HEK293 (cell line): ENCODE data around the gene CEP83.

ENCODE experiments used
- CTCF ChIA-PET: fragments of 350-600 bp; formaldehyde crosslinking; extraction: SDS; loops from one replicate; lab custom pipeline; 2021; ENCODE audit warnings: antibody characterized with exemption; lab: Yijun Ruan, JAX
- POLR2A ChIA-PET: fragments of 300-600 bp; formaldehyde crosslinking; extraction: SDS; loops from one replicate; lab custom pipeline; 2020; ENCODE audit warnings: antibody characterized with exemption, inconsistent platforms; lab: Yijun Ruan, JAX
- H3K27ac ChIP-seq: fragments of 200-500 bp; sonication (Bioruptor generic); 2 replicates; pipeline ENCODE4 v1.5.1; 2014; ENCODE audit warnings: low read depth, low read length, control low read depth, inconsistent platforms; ENCODE audit errors: extremely low read depth
- H3K36me3 ChIP-seq, 2 experiments: fragments of 200-500 bp in 1 of 2; sonication (Bioruptor generic) in 1 of 2; 1 replicate in 1 of 2; 2 replicates in 1 of 2; pipeline ENCODE4 v1.5.1; 2014 to 2017; ENCODE audit warnings: inconsistent platforms in 2 of 2, low read length in 2 of 2; ENCODE audit not compliant: control insufficient read depth in 2 of 2, insufficient read depth in 1 of 2
- H3K4me1 ChIP-seq: fragments of 200-500 bp; sonication (Bioruptor generic); 2 replicates; pipeline ENCODE4 v1.5.1; 2014; ENCODE audit warnings: mild to moderate bottlenecking, low read length, inconsistent platforms; ENCODE audit not compliant: control insufficient read depth, insufficient read depth
- H3K4me3 ChIP-seq: 2 replicates; pipeline ENCODE4 v1.5.1; 2011; ENCODE audit warnings: low read depth, mild to moderate bottlenecking, control low read depth, low read length, moderate library complexity
- H3K9me3 ChIP-seq: fragments of 200-500 bp; sonication (Bioruptor generic); 2 replicates; pipeline ENCODE4 v1.5.1; 2014; ENCODE audit warnings: low read depth, low read length, inconsistent platforms; ENCODE audit not compliant: control insufficient read depth, insufficient read depth
- EGR2 ChIP-seq: fragments of 450-650 bp; formaldehyde crosslinking; IDR thresholded peaks from 2 replicates; pipeline ENCODE4 v1.5.1; 2016; ENCODE audit warnings: low read depth, missing biosample characterization, missing genetic modification characterization
- HOXC10 ChIP-seq: sonication (generic); formaldehyde crosslinking; IDR thresholded peaks from 2 replicates; pipeline ENCODE4 v1.8.1; 2023; ENCODE audit warnings: mild to moderate bottlenecking, missing genetic modification reagents
- KLF9 ChIP-seq: fragments of 450-650 bp; formaldehyde crosslinking; IDR thresholded peaks from 2 replicates; pipeline ENCODE4 v1.5.1; 2016; ENCODE audit warnings: missing biosample characterization, missing genetic modification characterization, low read depth
- MZF1 ChIP-seq: fragments of 450-650 bp; formaldehyde crosslinking; IDR thresholded peaks from 2 replicates; pipeline ENCODE4 v1.5.1; 2017; ENCODE audit warnings: missing biosample characterization, missing genetic modification characterization, borderline replicate concordance
- PRDM6 ChIP-seq: fragments of 450-650 bp; formaldehyde crosslinking; IDR thresholded peaks from 2 replicates; pipeline ENCODE4 v1.5.1; 2017; ENCODE audit warnings: missing biosample characterization, missing genetic modification characterization
- ZFP37 ChIP-seq: fragments of 450-650 bp; formaldehyde crosslinking; IDR thresholded peaks from 2 replicates; pipeline ENCODE4 v1.5.1; 2016; ENCODE audit warnings: missing biosample characterization, missing genetic modification characterization
- ZIC2 ChIP-seq: fragments of 450-650 bp; formaldehyde crosslinking; IDR thresholded peaks from 2 replicates; pipeline ENCODE4 v1.5.1; 2016; ENCODE audit warnings: missing biosample characterization, missing genetic modification characterization
- ZNF146 ChIP-seq: fragments of 450-650 bp; formaldehyde crosslinking; IDR thresholded peaks from 2 replicates; pipeline ENCODE4 v1.5.1; 2016; ENCODE audit warnings: missing biosample characterization, missing genetic modification characterization
- ZNF16 ChIP-seq: fragments of 450-650 bp; formaldehyde crosslinking; IDR thresholded peaks from 2 replicates; pipeline ENCODE4 v1.5.1; 2016; ENCODE audit warnings: low read depth, missing biosample characterization, missing genetic modification characterization
- ZNF350 ChIP-seq: fragments of 450-650 bp; formaldehyde crosslinking; IDR thresholded peaks from 2 replicates; pipeline ENCODE4 v1.5.0; 2017; ENCODE audit warnings: missing biosample characterization, mild to moderate bottlenecking, missing genetic modification characterization
- ZNF514 ChIP-seq: fragments of 450-650 bp; formaldehyde crosslinking; IDR thresholded peaks from 2 replicates; pipeline ENCODE4 v1.5.1; 2016; ENCODE audit warnings: missing biosample characterization, missing genetic modification characterization
- ZNF555 ChIP-seq: fragments of 450-650 bp; formaldehyde crosslinking; conservative IDR thresholded peaks from 2 replicates; pipeline ENCODE4 v1.5.1; 2017; ENCODE audit warnings: missing biosample characterization, mild to moderate bottlenecking, missing genetic modification characterization, inconsistent platforms
- ZNF571 ChIP-seq: fragments of 450-650 bp; formaldehyde crosslinking; IDR thresholded peaks from 2 replicates; pipeline ENCODE4 v1.5.0; 2017; ENCODE audit warnings: missing biosample characterization, missing genetic modification characterization
- ZNF585B ChIP-seq: fragments of 450-650 bp; formaldehyde crosslinking; IDR thresholded peaks from 2 replicates; pipeline ENCODE4 v1.5.1; 2016; ENCODE audit warnings: missing biosample characterization, missing genetic modification characterization
- ZNF76 ChIP-seq: fragments of 450-650 bp; formaldehyde crosslinking; IDR thresholded peaks from 2 replicates; pipeline ENCODE4; 2016; ENCODE audit warnings: low read depth, missing biosample characterization, missing genetic modification characterization, borderline replicate concordance
- ZNF776 ChIP-seq: fragments of 450-650 bp; formaldehyde crosslinking; IDR thresholded peaks from 2 replicates; pipeline ENCODE4 v1.5.0; 2017; ENCODE audit warnings: missing biosample characterization, missing genetic modification characterization, borderline replicate concordance
- ZNF792 ChIP-seq: fragments of 450-650 bp; formaldehyde crosslinking; IDR thresholded peaks from 2 replicates; pipeline ENCODE4 v1.5.1; 2016; ENCODE audit warnings: missing biosample characterization, missing genetic modification characterization
- TF ChIP-seq, protein P1 (sequence below): fragments of 450-650 bp; formaldehyde crosslinking; IDR thresholded peaks from 2 replicates; pipeline ENCODE4 v1.5.1; 2017; ENCODE audit warnings: missing biosample characterization, missing genetic modification characterization
- TF ChIP-seq, protein P2 (sequence below): fragments of 450-650 bp; formaldehyde crosslinking; IDR thresholded peaks from 2 replicates; pipeline ENCODE4 v1.5.1; 2016; ENCODE audit warnings: missing biosample characterization, missing genetic modification characterization

Gene CEP83

GRCh38 chr12:94304566-94305061 is 155.1 kb downstream of the CEP83 start:
- H3K4me3 ChIP-seq: no peak overlapping the region
- no peak for TF ChIP-seq ZNF146 (tag by site-specific recombination)
- no peaks in the 10 kb centered on the region for H3K4me1 ChIP-seq
- ChIA-PET POLR2A (no interaction called here), CTCF (interaction anchor here (0.7 kb wide), 1 partner anchor 710 kb away, joined by 3 read pairs; no protein-coding TSS in a partner anchor)
- no peaks in the 10 kb centered on the region for H3K9me3 ChIP-seq
- H3K27ac ChIP-seq: no peak overlapping the region
- H3K36me3 ChIP-seq: peaks cover 14 to 46% of the 10 kb centered on the region in 2 experiments; a peak in 2 of 3 replicates

DNA sequence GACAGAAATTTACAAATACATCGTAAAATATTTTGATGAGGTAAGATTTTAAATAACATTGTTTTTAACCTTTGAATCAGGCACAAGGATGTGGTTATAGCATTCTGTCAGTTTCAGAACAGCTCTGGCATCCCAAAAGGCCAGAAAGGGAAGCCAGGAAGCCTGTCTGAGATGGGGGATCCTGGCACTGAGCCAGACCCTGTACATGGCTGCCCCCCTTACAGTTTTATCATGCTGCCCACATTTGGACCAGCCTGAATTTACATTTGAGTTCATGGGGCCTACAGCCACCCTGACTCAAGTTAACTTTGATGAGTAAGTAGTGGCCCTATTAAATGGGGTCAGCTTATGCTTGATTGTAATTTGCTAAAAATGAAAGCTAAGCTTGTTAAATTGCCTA is 155.7 kb downstream of the CEP83 start:
- Histone ChIP-seq H3K4me1 (no peaks in the 10 kb centered on the region), H3K4me3 (no peak overlapping the region), H3K36me3 (peaks cover 14 to 41% of the 10 kb centered on the region in 2 experiments; a peak in 2 of 3 replicates), H3K27ac (no peak overlapping the region), H3K9me3 (no peaks in the 10 kb centered on the region)
- ChIA-PET POLR2A (no interaction called here), CTCF (no interaction called here)
- TF ChIP-seq ZNF350 (no peak), ZNF76 (tag by site-specific recombination) (no peak), ZNF776 (tag by site-specific recombination) (no peak), ZNF16 (no peak), ZNF792 (no peak), ZNF555 (tag by site-specific recombination) (no peak), MZF1 (no peak), PRDM6 (no peak), ZNF571 (tag by site-specific recombination) (no peak), ZIC2 (tag by site-specific recombination) (no peak), ZNF514 (tag by site-specific recombination) (no peak), ZNF585B (tag by site-specific recombination) (no peak), EGR2 (tag by site-specific recombination) (no peak), ZFP37 (no peak), KLF9 (tag by site-specific recombination) (no peak), ZNF146 (tag by site-specific recombination) (no peak), HOXC10 (no peak)
- TF ChIP-seq, protein P1, sequence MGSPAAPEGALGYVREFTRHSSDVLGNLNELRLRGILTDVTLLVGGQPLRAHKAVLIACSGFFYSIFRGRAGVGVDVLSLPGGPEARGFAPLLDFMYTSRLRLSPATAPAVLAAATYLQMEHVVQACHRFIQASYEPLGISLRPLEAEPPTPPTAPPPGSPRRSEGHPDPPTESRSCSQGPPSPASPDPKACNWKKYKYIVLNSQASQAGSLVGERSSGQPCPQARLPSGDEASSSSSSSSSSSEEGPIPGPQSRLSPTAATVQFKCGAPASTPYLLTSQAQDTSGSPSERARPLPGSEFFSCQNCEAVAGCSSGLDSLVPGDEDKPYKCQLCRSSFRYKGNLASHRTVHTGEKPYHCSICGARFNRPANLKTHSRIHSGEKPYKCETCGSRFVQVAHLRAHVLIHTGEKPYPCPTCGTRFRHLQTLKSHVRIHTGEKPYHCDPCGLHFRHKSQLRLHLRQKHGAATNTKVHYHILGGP (tag by site-specific recombination): no peak
- TF ChIP-seq, protein P2, sequence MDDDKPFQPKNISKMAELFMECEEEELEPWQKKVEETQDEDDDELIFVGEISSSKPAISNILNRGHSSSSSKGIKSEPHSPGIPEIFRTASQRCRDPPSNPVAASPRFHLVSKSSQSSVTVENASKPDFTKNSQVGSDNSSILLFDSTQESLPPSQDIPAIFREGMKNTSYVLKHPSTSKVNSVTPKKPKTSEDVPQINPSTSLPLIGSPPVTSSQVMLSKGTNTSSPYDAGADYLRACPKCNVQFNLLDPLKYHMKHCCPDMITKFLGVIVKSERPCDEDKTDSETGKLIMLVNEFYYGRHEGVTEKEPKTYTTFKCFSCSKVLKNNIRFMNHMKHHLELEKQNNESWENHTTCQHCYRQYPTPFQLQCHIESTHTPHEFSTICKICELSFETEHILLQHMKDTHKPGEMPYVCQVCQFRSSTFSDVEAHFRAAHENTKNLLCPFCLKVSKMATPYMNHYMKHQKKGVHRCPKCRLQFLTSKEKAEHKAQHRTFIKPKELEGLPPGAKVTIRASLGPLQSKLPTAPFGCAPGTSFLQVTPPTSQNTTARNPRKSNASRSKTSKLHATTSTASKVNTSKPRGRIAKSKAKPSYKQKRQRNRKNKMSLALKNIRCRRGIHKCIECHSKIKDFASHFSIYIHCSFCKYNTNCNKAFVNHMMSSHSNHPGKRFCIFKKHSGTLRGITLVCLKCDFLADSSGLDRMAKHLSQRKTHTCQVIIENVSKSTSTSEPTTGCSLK (tag by site-specific recombination): no peak
